ENCODE results near the gene INSYN1.

GRCh38 chr15:73797366-73798158 is 44.4 kb upstream of the INSYN1 start:
- no peak for TF ChIP-seq JUNB (IDR thresholded peaks at IDR 0.05)
- no peak for TF ChIP-seq STAT1 (conservative IDR thresholded peaks at IDR 0.05)

Data from GM12878 (cell line).